ENCODE data around the gene NPDC1. TPM values are rescaled to one million over a fixed set of nuclear protein-coding genes. Genes with fewer than 3 reads are reported as not detected.
"Not testable (repeated sequence)": the region's sequence is repeated elsewhere in the genome, so short reads cannot be mapped to it uniquely, and the experiment has no call there.

Gene NPDC1
- total RNA-seq, 2 donors from 2014 or later, result 72.1 to 105 TPM

DNA sequence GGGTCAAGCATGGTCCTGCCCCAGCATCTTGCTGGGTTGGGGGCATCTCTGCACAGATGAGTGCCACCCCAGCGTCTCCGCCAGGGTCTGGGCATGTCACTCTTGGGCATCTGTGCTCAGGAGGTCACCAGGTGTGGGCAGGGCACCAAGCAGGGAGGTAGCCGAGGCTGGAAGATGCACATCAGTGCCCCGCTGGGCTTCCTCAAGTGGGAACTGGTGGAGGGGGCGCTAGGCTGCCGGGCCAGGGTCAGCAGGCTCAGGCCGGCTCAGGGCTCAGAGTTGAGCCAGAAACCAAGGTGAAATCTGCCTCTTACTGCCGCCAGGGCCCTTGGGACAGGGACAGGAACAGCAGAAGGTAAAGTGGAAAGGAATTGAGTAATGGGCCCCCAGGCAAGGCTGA lies 10.0 kb downstream of the NPDC1 start:
- no peak for DNase-seq
- TF ChIP-seq, protein P1, sequence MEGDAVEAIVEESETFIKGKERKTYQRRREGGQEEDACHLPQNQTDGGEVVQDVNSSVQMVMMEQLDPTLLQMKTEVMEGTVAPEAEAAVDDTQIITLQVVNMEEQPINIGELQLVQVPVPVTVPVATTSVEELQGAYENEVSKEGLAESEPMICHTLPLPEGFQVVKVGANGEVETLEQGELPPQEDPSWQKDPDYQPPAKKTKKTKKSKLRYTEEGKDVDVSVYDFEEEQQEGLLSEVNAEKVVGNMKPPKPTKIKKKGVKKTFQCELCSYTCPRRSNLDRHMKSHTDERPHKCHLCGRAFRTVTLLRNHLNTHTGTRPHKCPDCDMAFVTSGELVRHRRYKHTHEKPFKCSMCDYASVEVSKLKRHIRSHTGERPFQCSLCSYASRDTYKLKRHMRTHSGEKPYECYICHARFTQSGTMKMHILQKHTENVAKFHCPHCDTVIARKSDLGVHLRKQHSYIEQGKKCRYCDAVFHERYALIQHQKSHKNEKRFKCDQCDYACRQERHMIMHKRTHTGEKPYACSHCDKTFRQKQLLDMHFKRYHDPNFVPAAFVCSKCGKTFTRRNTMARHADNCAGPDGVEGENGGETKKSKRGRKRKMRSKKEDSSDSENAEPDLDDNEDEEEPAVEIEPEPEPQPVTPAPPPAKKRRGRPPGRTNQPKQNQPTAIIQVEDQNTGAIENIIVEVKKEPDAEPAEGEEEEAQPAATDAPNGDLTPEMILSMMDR (IDR thresholded peaks at IDR 0.05), result no peak
- TF ChIP-seq POLR2A (IDR thresholded peaks at IDR 0.05), result no peak
- intact Hi-C loops (cut with DNase I), result loop anchor here (5.0 kb wide), 1 partner anchor 249 kb away; no protein-coding TSS in a partner anchor
- no peaks in the 10 kb centered on the region for H3K36me3 ChIP-seq (replicated peaks in 1 of 2; ENCODE audit: insufficient read depth in 1 of 2, low read depth in 2 of 2)
- H3K4me1 ChIP-seq, result peaks cover 13% of the 10 kb centered on the region
- H3K27me3 ChIP-seq, result no peaks in the 10 kb centered on the region
- no peak for ATAC-seq
- H3K4me3 ChIP-seq, result no peak overlapping the region
- WGBS, 2 donors, result 17 to 76% methylated on average over 2 to 8 of the region's 8 CpGs
- no peak overlapping the region for H3K27ac ChIP-seq
- H3K9me3 ChIP-seq, result no peaks in the 10 kb centered on the region

DNA sequence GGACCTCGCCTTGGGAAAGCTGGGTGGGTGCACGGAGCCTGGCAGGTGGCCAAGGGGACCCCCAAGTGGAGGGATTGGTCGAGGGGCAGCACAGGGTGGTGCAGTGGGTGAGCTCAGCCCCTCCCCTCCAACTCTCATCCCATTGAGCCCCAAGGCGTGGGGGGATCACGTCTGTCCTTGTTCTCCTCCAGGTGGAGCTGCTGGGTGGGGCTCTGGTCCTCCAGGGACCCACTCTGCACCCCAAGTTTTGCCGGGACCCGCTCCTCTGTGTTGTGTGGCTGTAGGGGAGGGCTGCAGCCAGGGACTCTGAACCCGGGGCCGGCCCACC lies 10.5 kb downstream of the NPDC1 start:
- Histone ChIP-seq H3K27me3 (no peaks in the 10 kb centered on the region), H3K4me3 (no peak overlapping the region), H3K27ac (no peak overlapping the region), H3K9me3 (no peaks in the 10 kb centered on the region), H3K4me1 (peaks cover 13% of the 10 kb centered on the region), H3K36me3 (replicated peaks in 1 of 2; ENCODE audit: insufficient read depth in 1 of 2, low read depth in 2 of 2) (no peaks in the 10 kb centered on the region)
- WGBS, 2 donors, result 30% methylated on average over 9 of the region's 9 CpGs; no CpG with 5 or more reads in 1 of the 2 donors
- TF ChIP-seq POLR2A (IDR thresholded peaks at IDR 0.05), result no peak
- TF ChIP-seq, protein P1 (IDR thresholded peaks at IDR 0.05), result no peak
- intact Hi-C loops (cut with DNase I), result loop anchor here (5.0 kb wide), 1 partner anchor 248 kb away; no protein-coding TSS in a partner anchor
- ATAC-seq (no peak), DNase-seq (no peak)

GRCh38 chr9:137034709-137035506 lies 11.1 kb downstream of the NPDC1 start:
- intact Hi-C loops (cut with DNase I), result loop anchor here (5.0 kb wide), 1 partner anchor 248 kb away; no protein-coding TSS in a partner anchor
- H3K27ac ChIP-seq, result no peak overlapping the region
- no peak overlapping the region for H3K4me3 ChIP-seq
- no peaks in the 10 kb centered on the region for H3K27me3 ChIP-seq
- TF ChIP-seq, protein P1 (IDR thresholded peaks at IDR 0.05), result peak; percentile 84 to 92 (median 90)
- no peak for TF ChIP-seq POLR2A (IDR thresholded peaks at IDR 0.05)
- 10 to 13% methylated on average over 13 to 23 of the region's 24 CpGs for WGBS, 2 donors
- no peaks in the 10 kb centered on the region for H3K36me3 ChIP-seq (replicated peaks in 1 of 2; ENCODE audit: insufficient read depth in 1 of 2, low read depth in 2 of 2)
- ATAC-seq (peak; percentile 88), DNase-seq (peak; percentile 79 to 85 (median 80))
- H3K4me1 ChIP-seq, result peaks cover 13% of the 10 kb centered on the region
- H3K9me3 ChIP-seq, result no peaks in the 10 kb centered on the region

DNA sequence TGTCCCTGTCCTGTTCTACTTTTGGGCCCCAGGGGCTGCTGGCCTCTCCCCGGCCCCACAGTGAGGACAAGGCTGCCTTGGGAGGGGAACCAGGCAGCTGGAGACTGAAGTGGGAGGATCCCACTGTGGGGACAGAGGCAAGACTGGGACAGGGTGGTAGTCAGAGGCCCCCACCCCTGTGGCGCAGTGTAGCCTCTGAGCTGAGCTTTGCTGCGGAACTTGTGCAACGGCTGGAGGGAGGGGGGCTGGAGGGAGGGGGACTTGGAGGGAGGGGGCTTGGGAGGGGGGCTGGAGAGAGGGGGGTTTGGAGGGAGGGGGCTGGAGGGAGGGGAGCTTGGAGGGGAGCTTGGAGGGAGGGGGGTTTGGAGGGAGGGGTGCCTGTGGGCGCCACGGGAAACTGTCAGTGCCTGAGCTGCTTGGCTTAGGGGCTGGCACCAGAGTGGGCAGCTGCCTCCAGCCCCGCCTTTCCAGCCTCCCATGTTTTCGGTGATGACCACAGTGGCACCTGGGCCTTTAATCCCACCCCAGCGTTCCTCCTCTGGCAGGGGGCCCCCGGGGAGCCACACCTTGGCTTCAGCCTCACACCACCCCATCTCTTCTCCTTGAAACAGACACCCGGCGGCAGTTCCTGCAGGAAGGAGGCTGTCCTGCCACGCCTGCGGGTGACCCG lies 11.8 kb downstream of the NPDC1 start:
- 43 to 45% methylated on average over 4 to 12 of the region's 15 CpGs for WGBS, 2 donors
- intact Hi-C loops (cut with DNase I), result no loop called here
- DNase-seq (no peak), ATAC-seq (no peak)
- TF ChIP-seq POLR2A (IDR thresholded peaks at IDR 0.05), result no peak
- TF ChIP-seq, protein P1 (IDR thresholded peaks at IDR 0.05), result no peak
- Histone ChIP-seq H3K4me3 (no peak overlapping the region), H3K4me1 (peaks cover 18% of the 10 kb centered on the region), H3K9me3 (no peaks in the 10 kb centered on the region), H3K27me3 (no peaks in the 10 kb centered on the region), H3K36me3 (replicated peaks in 1 of 2; ENCODE audit: insufficient read depth in 1 of 2, low read depth in 2 of 2) (no peaks in the 10 kb centered on the region), H3K27ac (no peak overlapping the region)

GRCh38 chr9:137033481-137033880 lies 12.5 kb downstream of the NPDC1 start:
- ATAC-seq; H3K27me3 ChIP-seq; H3K4me3 ChIP-seq; H3K27ac ChIP-seq; intact Hi-C loops (cut with DNase I); H3K36me3 ChIP-seq (replicated peaks in 1 of 2; ENCODE audit: insufficient read depth in 1 of 2, low read depth in 2 of 2); DNase-seq; H3K9me3 ChIP-seq: not testable (repeated sequence)
- WGBS, 2 donors, result 83 to 86% methylated on average over 5 of the region's 5 CpGs
- peaks cover 25% of the 10 kb centered on the region for H3K4me1 ChIP-seq

All from body of pancreas (tissue), 4 donors.